Urinary bladder (tissue), 4 donors: ENCODE results near the gene CTIF. TPM values are rescaled to one million over a fixed set of nuclear protein-coding genes. Genes with fewer than 3 reads are reported as not detected.

Source experiments
- DNase-seq: peaks from one replicate; pipeline ENCODE4 v3.0.0-alpha.2; 2015; ENCODE audit errors: extremely low spot score
- H3K27ac ChIP-seq: one replicate; pipeline ENCODE4 v1.5.1; 2013; ENCODE audit warnings: low read depth, mild to moderate bottlenecking, moderate library complexity
- H3K36me3 ChIP-seq: one replicate; pipeline ENCODE4 v1.6.1; 2013; ENCODE audit warnings: mild to moderate bottlenecking, moderate library complexity; ENCODE audit not compliant: insufficient read depth
- H3K4me1 ChIP-seq: one replicate; pipeline ENCODE4 v1.6.1; 2013; ENCODE audit warnings: mild to moderate bottlenecking, moderate library complexity; ENCODE audit not compliant: insufficient read depth
- H3K4me3 ChIP-seq: one replicate; pipeline ENCODE4 v1.5.1; 2013; ENCODE audit warnings: low read depth, low read length
- WGBS: extraction: QIAGEN DNeasy Blood & Tissue Kit; methylation state at CpG from one replicate; pipeline ENCODE4 v1.1.7; 2013; 5-methylcytosine and 5-hydroxymethylcytosine counted together
- polyA plus RNA-seq: library from polyadenylated mRNA; stranded (reverse); fragments of 200-250 nt; gene quantifications from one replicate; pipeline ENCODE4 v1.2.3, GENCODE V29; 2013
- total RNA-seq: library from RNA; depleted of rRNA; stranded (reverse); fragments of >200 nt; gene quantifications from one replicate; pipeline ENCODE4 v1.2.3, GENCODE V29; 2014
- donor health status: healthy with polysubstance abuse.
- donor health status: healthy.

CTIF gene
- total and polyA plus RNA-seq, 2 donors = 26.6 to 50.3 TPM

DNA sequence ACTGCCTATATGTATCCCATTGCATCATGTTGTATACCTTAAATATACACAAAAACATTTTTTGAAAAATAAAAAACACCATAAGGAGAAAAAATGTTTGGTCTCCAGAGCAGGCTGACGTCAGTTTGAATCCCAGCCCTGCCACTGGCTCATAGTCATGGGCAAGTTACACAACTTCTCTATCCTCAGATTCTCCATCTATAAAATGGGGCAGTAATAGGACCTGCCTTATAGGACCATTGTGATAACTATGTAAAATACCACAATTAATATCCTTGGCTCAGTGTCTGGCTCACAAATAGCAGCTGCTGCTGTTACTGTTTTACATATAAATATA lies 276.3 kb downstream of the CTIF start:
- H3K27ac ChIP-seq = no peak overlapping the region
- H3K36me3 ChIP-seq = no peaks in the 10 kb centered on the region
- no peak overlapping the region for H3K4me3 ChIP-seq
- no peaks in the 10 kb centered on the region for H3K4me1 ChIP-seq
- WGBS = 88% methylated on average over 1 of the region's 1 CpG
- no peak for DNase-seq

DNA sequence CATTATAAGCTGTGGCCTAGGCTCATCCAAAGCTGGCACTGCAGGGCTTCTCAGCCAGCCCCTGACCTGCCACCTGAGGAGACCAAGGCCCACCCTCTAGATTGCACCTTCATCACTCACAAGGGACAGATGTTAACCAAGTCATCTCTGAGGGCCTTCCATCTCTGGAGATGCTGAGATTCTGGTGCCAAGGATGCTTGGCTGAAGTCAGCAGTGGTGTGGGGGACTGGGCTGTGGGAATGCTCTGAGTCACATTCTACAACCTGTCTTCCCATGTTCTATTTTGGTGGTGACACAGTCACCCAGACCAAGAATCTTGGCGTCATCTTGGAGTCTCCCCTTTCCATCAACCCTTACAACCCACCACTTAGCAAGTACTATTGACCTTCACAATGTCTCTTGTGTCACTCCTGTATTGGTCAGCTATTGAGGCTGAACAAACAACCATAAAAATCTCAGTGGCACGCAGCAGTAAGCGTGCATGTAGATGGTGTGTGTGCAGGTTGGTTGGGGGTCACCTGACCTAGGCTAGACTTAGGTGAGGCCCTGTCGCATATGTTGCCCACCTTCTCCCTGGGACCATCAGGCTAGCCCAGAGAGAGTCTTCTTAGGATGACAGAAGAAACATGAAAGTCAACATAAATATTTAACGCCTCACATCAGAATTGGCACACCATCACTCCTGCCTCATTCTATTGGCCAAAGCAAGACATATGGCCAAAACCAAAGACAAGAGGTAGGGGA lies 276.9 kb downstream of the CTIF start:
- Histone ChIP-seq H3K4me1 (no peaks in the 10 kb centered on the region), H3K27ac (no peak overlapping the region), H3K4me3 (no peak overlapping the region), H3K36me3 (no peaks in the 10 kb centered on the region)
- 87% methylated on average over 5 of the region's 5 CpGs for WGBS
- no peak for DNase-seq

DNA sequence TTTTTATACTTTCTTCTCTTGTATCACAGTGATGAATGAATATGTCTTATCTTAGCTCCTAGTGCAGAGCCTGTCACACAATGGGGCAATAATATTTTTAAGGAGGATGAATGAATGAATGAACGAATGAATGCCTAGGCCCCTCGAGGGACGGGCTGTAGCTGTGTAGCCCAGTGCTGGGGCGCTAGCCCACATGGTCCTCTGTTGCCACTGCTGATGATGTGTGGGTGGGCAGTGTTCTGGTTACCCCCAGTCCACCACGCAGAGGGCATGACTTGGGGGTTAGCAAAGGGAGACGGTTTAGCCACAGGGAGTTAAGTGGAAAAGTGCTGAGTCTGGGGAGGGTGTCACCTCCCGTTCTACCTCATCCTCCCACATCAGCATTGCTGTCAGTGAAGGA lies 277.7 kb downstream of the CTIF start:
- Histone ChIP-seq H3K4me3 (no peak overlapping the region), H3K36me3 (no peaks in the 10 kb centered on the region), H3K27ac (no peak overlapping the region), H3K4me1 (no peaks in the 10 kb centered on the region)
- DNase-seq = no peak
- 79% methylated on average over 7 of the region's 7 CpGs for WGBS

DNA sequence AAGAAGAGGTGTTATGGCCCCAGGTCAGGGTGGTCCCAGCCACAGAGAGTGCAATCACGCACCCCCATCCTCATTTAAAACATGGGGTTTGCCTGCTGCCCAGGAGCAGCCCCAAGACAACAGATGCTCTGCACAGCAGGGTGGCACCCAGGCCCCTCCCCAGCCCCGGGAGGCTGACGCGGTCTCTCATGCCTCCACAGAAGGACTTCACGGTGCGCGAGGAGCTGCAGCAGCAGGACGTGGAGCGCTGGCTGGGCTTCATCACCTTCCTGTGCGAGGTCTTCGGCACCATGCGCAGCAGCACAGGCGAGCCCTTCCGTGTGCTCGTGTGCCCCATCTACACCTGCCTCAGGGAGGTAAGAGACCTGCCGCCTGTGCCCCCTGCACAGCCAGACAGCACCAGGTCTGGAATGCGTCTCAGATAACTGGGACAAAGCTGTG lies 278.2 kb downstream of the CTIF start:
- no peaks in the 10 kb centered on the region for H3K36me3 ChIP-seq
- no peak overlapping the region for H3K27ac ChIP-seq
- DNase-seq = no peak
- 90% methylated on average over 17 of the region's 17 CpGs for WGBS
- no peaks in the 10 kb centered on the region for H3K4me1 ChIP-seq
- H3K4me3 ChIP-seq = no peak overlapping the region

DNA sequence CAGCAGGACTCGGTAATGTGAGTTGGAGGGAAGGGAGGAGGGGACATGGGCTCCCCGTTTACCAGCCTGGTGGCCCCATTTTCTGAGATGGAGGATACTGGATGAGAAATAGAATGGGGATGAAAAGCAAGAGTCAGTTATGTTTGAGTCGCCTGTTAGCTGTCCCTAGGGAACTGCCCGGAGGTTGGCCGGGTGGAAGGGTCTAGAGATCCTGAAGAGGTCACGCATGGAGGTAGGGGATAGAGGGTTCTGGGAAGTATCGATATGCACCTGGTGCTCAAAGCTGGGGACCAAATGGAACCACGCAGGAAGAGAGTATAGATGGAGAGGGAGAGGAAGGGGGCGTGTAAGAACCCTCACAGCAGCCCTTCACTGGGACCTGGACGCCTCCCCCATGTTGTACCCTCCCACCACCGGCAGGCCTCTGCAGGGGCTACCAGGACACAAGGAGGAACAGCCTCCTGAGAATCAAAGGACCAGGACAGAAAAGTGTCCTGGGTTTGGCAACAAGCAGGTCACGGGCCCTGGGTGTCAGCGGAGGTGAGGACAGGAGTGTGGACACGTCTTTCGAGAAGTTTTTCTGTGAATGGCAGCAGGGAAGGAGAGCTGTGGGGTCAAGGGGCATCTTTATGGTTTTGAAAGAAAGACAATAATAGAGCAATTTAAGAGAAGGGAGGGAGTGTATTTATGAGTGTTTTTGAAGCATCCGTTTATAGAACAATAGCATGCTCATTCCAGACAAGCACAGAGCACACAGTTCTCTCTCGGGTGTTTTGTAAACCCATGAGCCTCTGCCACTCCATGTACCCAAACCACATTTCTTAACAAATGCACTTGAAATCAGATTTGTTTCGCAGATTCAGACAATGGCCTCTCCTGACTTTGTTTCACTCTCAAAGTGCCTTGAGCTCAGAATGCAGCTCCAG lies 279.8 kb downstream of the CTIF start:
- DNase-seq = no peak
- H3K36me3 ChIP-seq = no peaks in the 10 kb centered on the region
- 85% methylated on average over 18 of the region's 18 CpGs for WGBS

DNA sequence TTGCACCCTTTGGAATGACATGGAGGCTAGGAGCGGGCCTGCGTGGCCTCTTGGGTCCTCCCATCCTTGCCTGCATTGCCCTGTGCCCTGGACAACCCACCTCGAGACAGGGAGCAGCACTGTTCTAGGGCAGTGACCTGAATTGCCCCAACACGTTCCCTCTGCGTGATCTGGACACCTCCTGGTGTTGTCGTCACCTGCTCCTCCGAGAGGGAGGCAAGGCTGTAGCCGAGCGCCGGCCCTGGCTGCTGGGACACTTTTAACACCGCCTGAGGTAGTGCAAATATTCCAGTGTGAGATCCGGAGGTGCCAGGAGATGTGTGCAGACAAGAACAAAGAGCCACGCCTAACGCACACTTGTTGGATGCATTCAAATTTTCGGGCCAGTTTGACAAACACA lies 280.4 kb downstream of the CTIF start:
- H3K36me3 ChIP-seq = no peaks in the 10 kb centered on the region
- H3K4me3 ChIP-seq = no peak overlapping the region
- H3K27ac ChIP-seq = no peak overlapping the region
- WGBS = 86% methylated on average over 15 of the region's 15 CpGs
- no peak for DNase-seq
- no peaks in the 10 kb centered on the region for H3K4me1 ChIP-seq

More for the DNA sequence above, 279.8 kb downstream of the CTIF start:
- Histone ChIP-seq H3K27ac (no peak overlapping the region), H3K4me1 (no peaks in the 10 kb centered on the region), H3K4me3 (no peak overlapping the region)

DNA sequence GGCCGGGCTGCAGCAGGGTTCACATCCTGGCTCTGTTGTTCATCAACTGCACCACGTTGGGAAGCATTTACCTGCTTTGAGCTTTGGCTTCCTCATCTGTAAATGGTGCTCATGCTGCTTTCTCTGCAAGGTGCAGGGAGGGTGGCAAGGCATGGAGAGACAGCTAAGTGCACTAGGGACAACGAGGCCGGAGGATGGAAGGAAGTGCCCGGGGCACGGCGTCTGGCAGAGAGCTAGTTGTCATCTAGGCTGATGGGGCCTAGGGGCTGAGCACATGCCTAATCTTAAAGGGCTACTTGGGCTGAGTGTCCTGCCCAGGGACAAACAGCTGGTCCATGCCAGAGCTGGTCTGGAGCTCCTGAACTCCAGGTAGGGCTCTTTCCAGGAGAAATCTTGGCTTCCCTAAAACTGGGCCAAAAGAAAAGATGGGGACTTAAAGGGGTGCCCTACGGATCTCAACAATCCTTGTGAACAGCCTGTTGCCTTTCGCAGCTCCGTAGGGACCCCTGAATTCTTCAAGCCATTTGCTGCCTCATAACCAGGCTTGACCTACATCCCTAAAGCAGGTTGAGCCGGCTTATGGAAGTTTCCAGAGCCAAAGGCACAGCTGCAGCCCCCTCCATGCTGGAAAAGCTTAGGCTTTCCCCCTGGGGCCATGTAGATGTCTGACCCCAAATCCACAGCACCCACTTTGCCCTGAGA lies 281.1 kb downstream of the CTIF start:
- WGBS = 86% methylated on average over 11 of the region's 11 CpGs
- no peak for DNase-seq
- no peaks in the 10 kb centered on the region for H3K36me3 ChIP-seq
- no peak overlapping the region for H3K27ac ChIP-seq
- no peaks in the 10 kb centered on the region for H3K4me1 ChIP-seq
- H3K4me3 ChIP-seq = no peak overlapping the region

DNA sequence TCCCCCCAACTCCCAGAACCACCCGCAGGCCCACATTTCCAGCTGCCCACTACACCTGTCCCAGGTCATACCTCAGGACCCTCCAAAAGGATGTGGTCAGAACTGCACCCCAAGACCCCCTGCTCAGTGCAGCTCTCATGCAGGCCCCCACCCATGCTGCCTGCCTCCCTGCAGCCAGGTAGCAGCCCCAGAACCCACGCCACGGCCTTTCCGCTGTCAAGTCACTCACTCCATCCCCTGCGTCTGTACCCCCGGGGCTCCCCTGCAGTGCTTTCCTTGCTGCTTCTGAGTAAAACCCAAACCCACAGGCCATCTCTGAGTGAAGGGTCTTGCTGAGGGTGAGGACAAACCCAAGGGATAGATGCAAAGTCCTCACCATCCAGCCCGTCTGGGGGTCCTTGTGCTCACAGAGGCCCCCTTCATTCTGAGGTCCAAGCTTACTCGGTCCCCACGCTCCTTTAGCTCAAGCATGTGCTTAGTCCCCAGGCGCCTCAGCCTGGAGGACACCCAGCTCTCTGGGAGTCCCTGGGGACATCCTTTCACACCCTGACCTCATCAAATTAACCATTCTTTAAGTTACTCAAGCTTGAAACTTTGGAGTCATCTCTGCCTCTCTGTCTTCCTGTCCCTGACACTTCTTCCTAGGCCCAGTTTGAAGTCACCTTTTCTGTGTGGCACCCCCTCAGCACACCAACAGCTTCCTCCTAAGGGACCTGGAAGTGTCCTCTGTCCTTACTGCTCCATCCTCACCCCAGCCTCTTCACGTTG lies 281.8 kb downstream of the CTIF start:
- no peaks in the 10 kb centered on the region for H3K36me3 ChIP-seq
- no peak overlapping the region for H3K4me3 ChIP-seq
- H3K27ac ChIP-seq = no peak overlapping the region
- DNase-seq = no peak
- H3K4me1 ChIP-seq = no peaks in the 10 kb centered on the region
- WGBS = 93% methylated on average over 11 of the region's 11 CpGs

DNA sequence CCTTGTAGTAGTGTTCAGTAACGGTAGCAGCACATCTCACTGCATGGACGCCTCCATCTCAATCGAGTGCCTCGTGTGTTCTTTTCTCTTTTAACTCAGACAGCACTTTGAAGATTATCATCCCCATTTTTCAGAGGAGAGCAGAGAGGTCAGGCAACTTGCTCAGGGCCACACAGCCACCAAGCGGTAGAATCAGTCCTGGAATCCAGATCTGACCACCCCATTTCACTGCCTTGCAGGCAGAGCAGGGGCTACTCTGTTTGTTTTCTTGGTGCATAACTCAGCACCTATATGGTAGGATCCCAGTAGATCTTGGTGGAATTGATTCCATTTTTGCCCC lies 282.4 kb downstream of the CTIF start:
- 89% methylated on average over 5 of the region's 5 CpGs for WGBS
- DNase-seq = no peak
- H3K36me3 ChIP-seq = no peaks in the 10 kb centered on the region
- no peak overlapping the region for H3K27ac ChIP-seq
- H3K4me3 ChIP-seq = no peak overlapping the region
- no peaks in the 10 kb centered on the region for H3K4me1 ChIP-seq

DNA sequence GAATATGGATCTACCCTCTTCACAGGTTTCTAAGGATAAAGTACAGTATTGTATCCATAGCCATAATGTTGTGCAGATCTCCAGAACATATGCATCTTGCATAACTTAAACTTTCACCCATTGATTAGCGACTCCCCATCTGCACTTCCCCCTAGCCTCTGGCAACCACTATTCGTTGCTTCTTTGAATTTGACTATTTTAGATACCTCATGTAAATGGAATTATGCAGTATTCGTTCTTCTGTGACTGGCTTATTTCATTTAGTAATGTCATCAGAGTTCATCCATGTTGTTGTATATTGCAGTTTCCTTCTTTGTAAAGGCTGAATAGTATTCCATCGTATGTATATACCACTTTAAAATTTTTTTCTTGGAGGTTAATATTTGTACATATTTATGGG lies 283.0 kb downstream of the CTIF start:
- no peak for DNase-seq
- H3K4me3 ChIP-seq = no peak overlapping the region
- H3K36me3 ChIP-seq = no peaks in the 10 kb centered on the region
- H3K4me1 ChIP-seq = no peaks in the 10 kb centered on the region
- no peak overlapping the region for H3K27ac ChIP-seq
- 74% methylated on average over 4 of the region's 4 CpGs for WGBS

DNA sequence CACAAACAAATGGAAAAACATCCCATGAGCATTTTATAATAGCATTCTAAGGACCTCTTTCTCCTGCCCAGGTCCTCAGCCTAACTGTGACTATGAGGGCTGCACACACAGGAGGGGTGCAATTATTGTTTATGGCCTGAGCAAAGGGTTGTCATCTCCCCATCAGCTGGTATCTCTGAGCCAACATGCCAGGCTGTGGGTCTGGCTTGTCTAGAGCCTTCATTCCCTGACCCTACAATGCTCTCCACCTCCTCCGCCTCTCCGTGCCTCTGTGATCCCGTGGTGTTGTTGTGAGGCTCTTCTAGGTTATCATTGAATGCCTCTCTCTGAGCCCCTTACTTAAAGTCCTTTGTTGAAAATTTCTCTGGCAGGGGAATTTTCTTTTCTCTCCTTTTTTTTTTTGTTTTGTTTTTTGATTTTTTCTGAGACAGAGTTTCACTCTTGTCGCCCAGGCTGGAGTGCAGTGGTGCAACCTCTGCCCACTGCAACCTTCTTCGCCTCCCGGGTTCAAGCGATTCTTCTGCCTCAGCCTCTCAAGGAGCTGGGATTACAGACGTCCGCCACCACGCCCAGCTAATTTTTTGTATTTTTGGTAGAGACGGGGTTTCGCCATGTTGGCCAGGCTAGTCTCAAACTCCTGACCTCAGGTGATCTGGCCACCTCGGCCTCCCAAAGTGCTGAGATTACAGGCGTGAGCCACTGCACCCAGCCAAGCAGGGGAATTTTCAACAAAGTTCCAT lies 285.6 kb downstream of the CTIF start:
- DNase-seq = no peak
- Histone ChIP-seq H3K27ac (no peak overlapping the region), H3K4me3 (no peak overlapping the region), H3K4me1 (no peaks in the 10 kb centered on the region), H3K36me3 (no peaks in the 10 kb centered on the region)
- WGBS = 92% methylated on average over 14 of the region's 14 CpGs

DNA sequence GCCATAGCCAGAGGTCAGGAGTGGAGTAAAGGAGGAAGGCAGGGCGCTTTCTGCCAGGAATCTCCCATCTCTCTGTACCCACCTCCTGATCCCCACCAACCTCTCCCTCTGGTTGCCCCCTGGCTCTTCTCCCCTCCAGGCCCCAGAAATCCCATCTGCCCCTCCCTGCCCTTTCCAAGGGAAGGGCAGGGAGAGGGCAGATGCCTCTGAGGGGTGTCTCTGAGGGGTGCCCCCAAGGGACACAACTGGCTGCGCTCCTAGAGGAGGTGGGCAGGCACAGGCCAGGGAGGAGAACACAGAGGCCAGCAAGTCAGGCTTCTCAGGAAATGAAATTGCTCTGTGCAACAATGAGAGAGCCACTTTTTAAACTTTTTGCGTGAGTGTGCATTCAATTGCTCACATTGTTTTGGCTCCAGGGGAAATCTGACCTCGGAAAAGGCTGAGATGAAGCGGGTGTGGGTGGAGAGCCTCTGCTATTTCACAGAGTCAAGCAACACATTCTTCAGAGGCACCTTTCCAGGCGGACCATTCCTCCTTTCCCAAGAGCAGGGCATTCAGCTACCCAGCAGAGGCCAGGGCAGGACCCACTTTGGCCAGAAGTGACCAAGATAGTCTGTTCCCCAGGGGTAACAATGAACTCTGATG lies 286.4 kb downstream of the CTIF start:
- Histone ChIP-seq H3K4me3 (no peak overlapping the region), H3K27ac (no peak overlapping the region), H3K36me3 (no peaks in the 10 kb centered on the region), H3K4me1 (no peaks in the 10 kb centered on the region)
- WGBS = 42% methylated on average over 6 of the region's 6 CpGs
- no peak for DNase-seq
